GM18526 (cell line): ENCODE measurements around the gene FETUB.

ENCODE experiments used
- POLR2A ChIP-seq: IDR thresholded peaks from 3 replicates; pipeline ENCODE4 v1.6.1; 2011; ENCODE audit not compliant: insufficient read length; ENCODE audit errors: extremely low read depth

FETUB gene

DNA sequence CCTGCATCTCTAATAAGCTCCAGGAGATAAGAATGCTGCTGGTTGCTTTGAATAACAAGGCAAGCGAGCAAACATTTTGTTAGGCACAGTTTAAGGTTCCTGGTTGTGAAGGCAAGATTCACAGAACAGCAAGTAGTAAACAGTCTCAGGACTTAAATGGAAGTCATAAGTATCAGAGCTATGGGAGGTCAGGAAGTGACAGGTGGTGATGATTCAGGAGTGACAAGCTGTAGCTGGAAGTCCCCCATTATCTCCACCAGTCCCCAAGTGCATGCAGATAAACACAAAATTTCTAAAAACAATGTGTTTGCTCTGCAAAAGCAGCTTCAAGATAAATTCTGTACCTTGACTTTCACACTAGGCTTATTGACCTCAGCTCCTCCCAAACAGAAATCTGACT is 3.3 kb downstream of the FETUB start:
- TF ChIP-seq POLR2A, result no peak

DNA sequence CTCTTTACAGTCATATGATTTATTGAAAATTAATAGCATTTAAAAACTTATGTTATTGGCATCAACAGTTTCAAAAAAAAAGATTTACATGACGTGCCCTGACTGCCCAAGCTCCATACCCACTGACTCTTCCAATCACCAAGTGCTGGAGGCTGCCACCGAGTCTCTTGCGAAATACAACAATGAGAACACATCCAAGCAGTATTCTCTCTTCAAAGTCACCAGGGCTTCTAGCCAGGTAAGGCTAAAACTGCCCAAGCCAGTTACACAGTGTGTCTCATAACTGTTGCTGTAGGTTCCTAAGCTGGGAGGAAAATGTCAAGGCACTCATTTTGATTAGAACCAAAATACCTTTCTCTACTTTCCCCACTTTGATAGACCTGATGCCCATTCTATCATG is 4.5 kb downstream of the FETUB start:
- TF ChIP-seq POLR2A, result no peak

DNA sequence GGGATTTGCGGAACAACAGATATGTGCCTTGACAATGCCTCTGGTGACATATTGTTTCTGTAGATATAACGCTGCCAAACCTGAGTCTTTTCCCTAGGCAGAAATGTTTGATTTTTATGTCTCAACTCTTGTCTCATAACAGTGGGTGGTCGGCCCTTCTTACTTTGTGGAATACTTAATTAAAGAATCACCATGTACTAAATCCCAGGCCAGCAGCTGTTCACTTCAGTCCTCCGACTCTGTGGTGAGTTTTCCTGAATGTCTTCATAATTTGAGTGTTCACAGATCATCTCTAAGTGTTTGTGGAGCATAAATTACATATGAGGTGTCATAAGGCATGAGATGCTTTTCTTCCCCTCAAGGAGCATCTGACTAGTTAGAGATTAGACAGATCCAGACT is 5.9 kb downstream of the FETUB start:
- no peak for TF ChIP-seq POLR2A

DNA sequence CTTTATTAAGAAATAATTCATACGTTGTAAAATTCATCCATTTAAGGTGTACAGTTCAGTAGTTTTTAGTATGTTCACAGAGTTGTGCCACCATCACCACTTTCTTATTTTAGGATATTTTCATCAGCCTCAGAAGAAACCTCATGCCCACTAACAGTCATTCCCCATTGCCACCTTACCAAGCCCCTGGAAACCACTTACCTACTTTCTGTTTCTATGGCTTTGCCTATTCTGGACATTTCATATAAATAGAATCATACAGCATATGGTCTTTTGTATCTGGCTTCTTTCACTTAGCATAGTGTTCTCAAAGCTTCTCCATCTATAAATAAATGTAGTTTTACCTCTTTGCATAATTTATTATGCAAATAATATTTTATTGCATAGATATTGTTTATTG is 6.6 kb downstream of the FETUB start:
- no peak for TF ChIP-seq POLR2A

DNA sequence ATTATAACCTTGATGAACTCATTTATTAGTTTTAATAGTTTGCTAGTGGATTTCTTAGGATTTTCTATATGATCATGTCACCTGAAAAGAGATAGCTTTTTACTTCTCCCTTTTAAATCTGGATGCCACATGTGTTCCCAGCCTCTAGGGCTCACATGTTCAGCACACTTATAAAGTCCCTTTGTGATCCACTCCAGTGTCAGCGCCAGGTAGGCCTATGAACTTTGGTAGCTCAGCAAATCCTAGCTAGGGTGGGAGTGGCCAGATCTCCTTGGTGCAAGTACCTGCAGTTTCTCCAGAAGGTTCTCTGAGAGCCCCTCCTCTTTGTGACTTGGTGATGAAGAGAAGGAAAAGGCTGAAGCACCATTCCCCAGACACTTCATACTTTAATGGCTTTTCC is 8.7 kb downstream of the FETUB start:
- no peak for TF ChIP-seq POLR2A

DNA sequence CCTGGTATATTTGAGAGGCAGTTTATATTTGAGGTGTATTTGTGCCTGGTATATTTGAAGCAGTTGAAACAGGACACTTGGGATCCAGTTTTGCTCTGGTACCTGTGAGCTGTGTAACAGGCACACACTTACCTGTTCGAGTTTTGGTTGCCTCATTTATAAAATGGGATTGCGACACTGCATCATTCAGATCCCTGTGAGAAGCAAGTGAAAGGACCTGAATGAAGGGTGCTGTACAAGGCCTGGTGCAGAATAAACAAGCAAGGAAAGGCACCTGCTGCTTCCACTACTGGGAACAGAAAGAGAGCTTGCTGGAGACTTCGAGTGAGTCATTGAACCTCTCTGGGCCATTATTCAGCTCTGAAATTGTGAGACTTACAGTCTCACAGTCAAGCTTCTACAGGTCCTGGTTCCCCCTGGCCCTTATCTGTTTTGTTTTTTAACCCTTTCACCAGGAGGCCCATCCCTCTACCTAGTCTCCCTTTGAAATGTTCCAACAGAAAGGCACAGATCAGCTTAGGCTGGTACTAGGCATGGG is 11.5 kb downstream of the FETUB start:
- no peak for TF ChIP-seq POLR2A

DNA sequence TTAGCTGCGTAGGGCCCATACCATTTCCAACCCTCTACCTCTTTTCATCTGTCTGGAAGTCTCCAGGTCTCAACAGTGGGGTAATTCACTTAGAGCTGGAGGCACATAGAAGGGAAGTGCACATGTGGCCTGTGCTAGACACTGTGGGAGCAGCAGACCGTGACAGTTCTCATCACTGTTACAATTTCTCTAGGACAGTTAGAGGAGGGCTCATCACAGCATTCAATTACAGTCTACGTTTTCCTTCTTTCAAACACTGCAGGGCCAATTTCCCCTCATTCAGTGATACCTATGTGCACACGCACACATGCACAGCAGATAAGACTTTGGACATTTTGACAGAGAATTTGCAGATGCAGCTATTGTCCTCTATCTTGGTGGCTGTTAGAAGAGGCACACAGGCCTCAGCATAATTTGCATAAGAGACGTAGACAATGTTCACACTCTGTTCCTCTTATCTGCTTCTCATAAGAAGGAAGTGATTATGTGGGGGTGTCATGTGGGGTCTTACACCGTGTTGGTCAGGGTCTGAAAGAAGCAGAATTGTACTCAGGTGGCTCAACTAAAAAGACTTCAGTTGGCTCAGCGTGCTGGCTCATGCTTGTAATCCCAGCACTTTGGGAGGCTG is 13.0 kb downstream of the FETUB start:
- no peak for TF ChIP-seq POLR2A

DNA sequence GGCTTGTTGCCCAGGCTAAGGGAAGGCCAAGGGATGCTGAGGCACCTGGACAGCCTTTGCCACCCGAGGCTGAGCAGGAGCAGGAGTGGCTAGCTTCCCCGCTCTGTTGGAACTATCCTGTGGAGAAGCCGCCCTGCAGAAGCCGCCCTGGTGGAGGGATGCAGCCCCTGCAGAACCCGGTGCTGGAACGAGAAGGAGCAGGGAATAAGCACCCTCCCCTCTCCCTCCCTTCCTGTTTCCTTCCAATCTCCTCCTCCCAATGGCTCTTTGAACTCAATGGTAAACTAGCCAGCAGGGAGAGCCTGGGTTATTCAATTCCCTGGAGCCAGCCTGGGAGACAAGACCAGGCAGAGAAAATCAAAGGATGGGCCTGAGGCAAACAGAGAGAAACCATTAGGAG is 13.8 kb downstream of the FETUB start:
- TF ChIP-seq POLR2A, result no peak

DNA sequence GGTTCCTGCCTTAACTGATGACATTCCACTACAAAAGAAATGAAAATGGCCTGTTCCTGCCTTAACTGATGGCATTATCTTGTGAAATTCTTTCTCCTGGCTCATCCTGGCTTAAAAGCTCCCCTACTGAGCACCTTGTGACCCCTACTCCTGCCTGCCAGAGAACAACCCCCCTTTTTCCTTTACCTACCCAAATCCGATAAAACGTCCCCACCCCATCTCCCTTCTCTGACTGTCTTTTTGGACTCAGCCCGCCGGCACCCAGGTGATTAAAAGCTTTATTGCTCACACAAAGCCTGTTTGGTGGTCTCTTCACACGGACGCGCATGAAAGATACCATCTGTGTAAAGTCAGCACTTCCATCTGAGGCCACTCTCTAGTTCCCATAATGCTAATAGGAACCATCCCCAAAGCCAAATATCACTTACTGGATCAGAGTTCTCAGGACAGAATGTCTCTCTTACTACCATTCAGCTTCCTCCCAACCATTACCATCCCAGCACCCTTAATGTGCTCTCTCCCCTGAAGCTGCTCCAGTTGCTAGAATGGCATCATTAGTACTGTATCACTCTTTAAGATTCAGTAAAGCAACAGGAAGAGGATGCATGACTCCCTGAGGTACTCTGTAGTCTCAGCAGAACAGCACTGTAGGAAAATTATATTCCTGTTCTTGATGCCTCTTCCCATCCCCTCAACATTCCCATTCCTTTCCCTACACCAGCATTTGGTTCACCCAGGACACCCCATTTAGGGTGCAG is 23.3 kb downstream of the FETUB start:
- no peak for TF ChIP-seq POLR2A

DNA sequence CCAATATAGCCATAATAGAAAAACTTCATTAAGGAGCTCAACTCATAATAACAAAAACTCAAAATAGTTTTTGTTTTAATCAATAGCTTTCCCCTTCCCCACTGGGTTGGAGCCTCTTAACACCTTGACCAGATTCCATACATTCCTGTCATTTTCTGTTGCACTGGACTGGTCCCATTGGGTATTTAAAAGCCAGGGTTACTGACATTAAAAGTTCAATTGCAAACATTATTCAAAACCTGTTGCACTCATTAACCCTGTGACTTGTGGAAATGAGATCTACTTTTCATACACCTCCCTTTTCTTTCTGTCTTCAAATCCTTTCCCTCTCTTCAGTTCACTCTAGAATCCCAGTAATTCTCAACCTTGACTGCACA is 23.9 kb downstream of the FETUB start:
- TF ChIP-seq POLR2A, result no peak

DNA sequence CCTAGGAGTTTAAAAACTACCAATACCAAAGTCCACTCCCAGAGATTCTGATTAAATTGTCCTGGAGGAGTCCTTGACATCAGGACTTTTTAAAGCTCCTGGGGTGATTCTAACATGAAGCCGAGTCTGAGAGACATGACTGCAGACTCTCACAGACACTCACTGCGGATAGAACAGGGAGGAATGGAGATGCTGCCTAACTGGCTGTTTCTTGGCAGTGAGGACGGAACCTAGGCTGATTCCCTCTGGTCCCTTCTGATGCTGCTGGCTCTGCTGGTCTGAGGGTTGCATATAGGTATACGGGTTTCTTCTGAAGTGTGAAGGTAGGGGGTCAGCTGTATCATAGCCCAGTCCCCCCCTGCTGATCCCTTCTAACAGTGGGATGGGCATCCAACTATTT is 24.3 kb downstream of the FETUB start:
- TF ChIP-seq POLR2A, result no peak

DNA sequence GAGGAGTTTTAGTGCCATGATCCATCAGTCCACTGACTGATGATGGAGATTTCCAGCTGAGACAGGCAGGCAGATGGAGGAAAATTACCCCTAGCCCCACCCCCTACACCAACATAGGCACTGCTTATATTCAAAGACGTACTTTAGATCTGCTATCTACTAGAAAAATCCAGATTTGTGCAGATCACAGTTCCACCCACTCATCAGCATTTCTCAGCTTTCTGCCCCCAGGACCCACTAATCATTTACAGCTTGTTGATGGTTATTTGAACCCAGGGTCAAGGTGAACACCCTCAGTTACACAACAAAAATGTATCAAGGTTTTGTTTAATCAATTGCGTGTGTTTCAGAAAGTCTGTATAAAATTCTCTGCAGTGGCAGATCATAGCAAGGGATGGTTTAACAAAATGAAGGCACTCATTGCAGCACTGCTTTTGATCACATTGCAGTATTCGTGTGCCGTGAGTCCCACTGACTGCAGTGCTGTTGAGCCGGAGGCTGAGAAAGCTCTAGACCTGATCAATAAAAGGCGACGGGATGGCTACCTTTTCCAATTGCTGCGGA is 25.5 kb downstream of the FETUB start, which contains the start of gene HRG:
Gene HRG, plus strand, starts transcription at position 390 of the 564 bp plus-strand sequence. Its CDS starts 18 bp downstream, at position 408.
- no peak for TF ChIP-seq POLR2A

DNA sequence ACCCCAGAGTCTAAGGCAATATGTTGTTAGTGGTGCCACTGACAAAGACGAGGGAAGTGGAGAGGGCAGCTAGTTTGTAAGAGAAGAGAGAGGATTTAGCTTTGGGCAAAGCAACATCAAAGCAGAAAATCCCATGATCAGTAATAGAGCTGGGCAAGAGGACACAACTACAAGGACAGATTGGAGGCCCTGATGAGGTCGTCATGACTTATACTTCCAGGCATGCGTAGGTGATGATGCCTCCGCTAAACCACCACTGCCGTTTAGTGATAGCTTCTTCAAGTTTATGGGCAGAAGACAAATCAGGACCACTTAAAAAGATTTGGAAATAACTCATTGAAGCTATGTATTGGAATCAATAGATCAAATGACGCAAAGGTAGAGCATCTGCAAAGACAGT is 28.2 kb downstream of the FETUB start:
- TF ChIP-seq POLR2A, result no peak

DNA sequence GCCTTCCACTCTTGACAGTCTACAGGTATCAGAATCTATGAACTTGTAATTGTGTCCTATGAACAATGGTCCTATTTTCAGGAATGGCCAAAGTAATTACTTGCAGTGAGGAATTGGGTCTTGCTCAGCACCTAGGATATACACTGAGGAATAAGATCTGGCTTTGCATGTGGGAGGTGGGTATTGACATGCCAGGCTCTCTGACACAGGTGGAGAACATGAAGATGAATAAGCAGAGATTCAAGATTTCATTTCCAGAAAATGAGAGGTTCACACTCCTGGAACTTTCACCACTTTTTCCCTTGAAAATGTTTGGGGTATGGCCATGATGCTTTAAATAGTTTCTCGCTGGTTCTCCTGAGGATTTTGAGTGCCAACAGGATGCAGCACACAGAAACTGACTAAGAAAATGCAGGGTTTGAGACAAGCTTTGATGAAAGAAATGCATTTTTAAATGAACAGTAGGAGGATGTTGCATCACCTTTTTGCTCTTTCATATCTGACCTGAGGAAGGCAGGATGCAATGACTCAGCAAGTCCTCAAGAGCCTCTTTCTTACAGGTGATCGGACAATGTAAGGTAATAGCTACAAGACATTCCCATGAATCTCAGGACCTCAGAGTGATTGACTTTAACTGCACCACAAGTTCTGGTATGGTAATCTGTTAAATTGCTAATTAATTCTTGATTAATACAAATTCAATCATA is 29.3 kb downstream of the FETUB start:
- no peak for TF ChIP-seq POLR2A

DNA sequence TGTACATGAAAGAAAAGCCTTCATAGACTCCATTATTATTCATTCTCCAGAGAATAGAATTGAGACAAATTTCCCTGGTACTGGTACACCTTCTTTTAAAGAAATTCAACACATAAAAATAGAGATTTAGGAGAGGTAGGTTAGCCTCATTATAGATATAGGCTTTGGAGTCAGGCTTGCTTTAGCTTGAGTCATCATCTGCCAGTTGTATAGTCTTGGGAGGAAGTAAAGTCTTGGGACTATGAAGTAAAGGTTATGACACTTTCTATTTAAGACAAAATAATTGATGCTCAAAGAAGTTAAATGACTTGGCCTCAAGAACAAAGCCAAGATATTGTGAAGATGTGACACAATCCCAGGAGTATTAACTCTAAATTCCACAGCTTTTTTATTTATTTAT is 30.0 kb downstream of the FETUB start:
- no peak for TF ChIP-seq POLR2A

DNA sequence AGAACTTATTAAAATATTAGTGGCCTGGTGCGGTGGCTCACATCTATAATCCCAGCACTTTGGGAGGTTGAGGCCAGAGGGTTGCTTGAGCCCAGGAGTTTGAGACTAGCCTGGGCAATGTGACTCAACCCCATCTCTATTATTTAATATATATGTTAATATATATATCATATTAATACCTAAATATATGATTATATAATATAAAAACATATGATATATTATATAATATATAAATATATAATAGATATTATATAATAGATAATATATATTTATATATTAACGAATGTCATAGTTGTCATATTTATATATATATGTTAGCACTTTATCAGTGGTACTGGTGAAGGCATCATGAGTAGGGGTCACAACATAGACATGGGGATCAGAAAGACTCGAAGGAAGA is 30.9 kb downstream of the FETUB start:
- no peak for TF ChIP-seq POLR2A
